Effector CD8-positive, alpha-beta T cell (primary cell): ENCODE data around the gene RSPO4.
"Not testable (repeated sequence)": the region's sequence is repeated elsewhere in the genome, so short reads cannot be mapped to it uniquely, and the experiment has no call there.

Experiments used
- DNase-seq: peaks from one replicate; lab custom pipeline; 2025; lab: John Stamatoyannopoulos, UW
- total RNA-seq, 4 experiments: gene quantifications; one replicate each; lab custom pipeline; 2026; lab: John Stamatoyannopoulos, UW

Gene RSPO4
- total RNA-seq = 0 to 0.37 (median 0.13) reads per million in 4 experiments

DNA sequence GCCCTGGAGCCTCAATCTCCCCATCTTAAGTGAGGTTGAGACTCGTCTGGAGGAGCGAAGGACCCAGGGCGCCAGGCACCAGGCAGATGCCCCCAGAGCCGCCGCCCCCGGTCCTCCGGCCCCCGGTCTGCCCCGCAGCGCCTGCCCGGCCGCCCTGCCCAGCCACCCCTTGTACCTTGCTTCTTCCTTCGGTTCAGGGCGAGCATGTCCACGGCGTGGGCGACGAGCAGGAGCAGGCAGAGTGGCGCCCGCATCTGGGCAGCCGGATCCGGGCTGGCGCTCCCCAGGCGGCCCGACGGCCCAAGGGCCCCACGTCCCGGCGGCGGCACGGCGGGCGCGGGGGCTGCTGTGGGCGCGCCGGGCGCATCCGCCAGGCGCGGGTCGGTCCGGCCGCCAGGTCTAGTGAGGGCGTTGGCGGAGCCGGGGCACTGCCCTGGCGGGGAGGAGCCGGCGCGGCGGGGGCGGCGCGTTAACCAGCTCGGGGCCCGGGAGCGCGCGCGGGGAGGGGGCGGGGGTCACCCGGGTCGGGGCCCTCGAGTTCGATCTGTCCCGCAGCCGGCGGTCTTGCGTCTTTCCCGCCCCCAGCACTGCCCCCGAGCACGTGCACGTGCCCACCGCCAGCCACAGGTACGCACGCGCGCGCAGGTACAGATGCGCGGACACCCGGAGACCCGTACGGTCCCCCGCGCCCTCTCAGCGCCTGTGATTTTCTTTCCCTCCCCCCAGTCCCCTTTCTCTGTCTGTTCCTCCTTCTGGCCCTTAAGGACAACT is at the start of gene RSPO4:
TSS of gene RSPO4 (minus strand) at position 401 of the 771 bp plus-strand sequence. CDS start at position 254, 147 bp downstream.
- DNase-seq = no peak

DNA sequence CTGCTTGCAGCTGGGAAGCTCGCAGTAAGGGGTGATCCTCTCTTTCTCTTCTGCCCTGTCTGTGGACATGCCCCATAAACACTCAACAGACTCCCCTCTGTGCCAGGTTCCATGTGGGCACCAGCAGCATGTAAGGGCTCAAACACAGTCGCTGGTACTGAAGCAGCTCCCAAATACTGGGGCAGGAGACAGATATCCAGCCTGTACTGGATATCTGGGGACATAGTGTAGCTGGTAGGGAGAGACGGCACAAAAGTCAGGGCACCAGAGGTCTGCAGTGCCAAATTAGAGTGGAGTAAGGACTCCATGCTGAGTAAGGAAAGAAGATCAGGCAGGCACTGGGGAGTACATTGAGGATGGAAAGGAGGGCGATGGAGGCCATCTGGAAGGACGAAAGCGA is 48.3 kb upstream of the RSPO4 start:
- DNase-seq = no peak

DNA sequence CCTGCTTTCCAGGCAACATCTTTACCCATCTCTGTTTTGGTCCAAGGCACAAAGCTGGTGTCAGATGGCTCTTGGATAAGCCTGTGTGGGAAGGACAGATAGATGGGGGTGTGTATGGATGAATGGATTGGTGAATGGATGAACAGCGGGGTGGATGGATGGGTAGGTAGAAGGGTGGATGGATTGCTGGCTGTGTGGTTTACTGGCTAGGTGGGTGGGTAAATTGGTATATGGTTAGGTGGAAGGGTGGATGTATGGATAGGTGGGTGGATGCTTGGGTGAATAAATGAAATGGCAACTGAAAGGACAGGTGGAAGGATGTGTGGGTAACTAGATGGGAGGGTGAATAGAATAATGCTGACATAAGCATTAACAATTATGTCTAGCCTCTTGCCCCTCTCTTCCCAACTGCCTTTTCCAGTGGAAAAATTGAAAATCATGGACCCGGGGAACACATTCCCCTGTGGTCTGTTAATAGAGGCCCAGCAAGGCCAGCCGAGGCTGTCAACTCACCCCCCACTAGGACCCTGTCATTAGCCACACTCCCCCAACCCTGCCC is 43.8 kb upstream of the RSPO4 start:
- no peak for DNase-seq

DNA sequence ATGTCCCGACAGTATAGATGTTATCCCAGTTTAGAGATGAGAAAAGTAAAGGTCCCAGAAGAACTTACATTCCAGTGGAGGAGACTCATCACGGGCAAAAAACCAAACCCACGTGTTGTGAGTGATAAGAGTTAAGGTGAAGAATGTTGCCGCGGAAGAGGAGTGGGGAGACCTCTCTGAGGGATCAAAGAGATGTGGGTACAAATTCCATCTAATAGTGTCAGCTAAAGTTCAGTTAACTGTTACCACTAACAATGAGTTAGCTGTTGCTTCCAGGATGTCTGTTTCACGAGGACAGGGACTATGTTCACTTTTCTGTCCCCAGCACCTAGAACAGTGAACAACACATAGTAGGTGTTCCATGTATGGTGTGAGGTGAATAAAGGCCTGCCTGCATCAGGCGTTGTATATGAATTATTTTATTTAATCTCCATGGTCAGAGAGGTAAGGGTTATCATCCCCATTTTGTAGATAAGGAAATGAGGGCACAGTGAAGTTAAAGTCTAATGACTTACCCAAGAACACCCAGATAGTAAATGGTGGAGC is 39.8 kb upstream of the RSPO4 start:
- no peak for DNase-seq

DNA sequence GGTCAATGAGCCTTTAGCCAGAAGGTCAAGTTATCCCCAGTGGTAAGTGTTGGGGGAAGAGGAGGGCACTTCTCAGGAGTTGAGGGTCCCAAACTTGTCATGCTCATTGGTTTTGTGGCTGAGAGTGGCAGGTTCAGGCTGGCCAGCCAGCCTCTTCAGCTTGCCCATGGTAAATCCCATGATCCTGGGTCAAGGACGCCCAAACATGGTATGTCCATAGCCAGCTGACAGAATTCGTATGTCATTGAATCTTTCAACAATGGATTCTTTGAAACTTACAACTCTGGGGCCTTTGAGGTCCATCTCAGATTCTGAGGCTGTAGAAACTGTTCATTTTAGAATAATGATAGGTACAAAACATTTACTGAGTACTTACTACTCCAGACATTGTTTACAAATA is 36.1 kb upstream of the RSPO4 start:
- DNase-seq = no peak

DNA sequence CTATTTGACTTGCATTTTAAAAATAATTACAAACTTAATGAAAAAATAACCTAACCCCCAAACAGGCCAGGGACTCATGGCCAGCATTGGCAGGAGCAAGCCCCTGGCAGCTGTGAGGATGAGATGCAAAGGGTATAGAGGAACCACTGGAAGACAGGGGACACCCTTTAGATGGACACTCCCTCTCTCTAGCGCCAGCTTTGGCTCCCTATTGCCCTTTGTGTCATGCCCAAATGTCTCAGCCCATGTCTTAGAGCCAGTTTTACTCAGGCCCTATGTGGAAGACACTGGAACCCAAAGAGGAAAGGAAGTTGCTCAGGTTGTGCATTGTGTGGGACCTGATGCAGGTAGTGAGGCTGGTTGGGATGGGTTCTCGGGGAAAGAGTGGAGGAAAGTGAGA is 34.9 kb upstream of the RSPO4 start:
- DNase-seq = no peak

DNA sequence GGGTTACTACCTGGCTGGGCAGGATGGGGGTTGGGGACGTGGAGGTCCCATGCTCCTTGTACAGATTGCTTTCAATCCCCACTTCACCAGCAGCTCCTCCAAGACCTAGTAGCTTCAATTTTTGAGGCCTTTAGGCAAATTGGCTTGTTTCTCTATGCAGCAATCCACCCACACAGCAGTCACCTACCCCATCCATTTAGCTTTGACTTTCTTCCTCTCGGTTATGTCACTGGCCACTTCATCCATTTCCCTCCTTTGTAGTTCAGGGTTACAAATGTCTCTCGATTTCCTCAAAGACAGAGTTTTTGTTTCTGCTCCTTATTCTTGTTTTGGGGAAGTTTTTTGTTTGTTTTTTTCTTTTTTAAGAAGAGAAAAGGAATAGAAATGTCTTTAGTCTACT is 33.4 kb upstream of the RSPO4 start:
- no peak for DNase-seq

DNA sequence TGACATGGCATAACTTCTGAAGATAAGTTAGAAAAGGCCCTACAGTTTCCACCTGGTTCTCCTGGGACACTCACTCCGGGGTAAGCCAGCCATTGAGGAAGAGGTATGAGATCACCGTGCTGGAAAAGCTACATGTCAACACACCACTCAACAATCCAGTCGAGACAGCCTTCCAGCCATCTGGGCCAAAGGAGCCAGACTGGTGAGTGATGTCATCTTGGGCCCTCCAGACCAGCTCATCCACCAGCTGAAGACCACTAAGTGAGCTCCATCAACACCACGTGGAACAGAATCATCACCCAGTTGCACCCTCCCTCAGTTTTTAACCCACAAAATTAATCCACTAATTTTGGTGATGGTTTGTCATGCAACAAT is 32.3 kb upstream of the RSPO4 start:
- DNase-seq = no peak

DNA sequence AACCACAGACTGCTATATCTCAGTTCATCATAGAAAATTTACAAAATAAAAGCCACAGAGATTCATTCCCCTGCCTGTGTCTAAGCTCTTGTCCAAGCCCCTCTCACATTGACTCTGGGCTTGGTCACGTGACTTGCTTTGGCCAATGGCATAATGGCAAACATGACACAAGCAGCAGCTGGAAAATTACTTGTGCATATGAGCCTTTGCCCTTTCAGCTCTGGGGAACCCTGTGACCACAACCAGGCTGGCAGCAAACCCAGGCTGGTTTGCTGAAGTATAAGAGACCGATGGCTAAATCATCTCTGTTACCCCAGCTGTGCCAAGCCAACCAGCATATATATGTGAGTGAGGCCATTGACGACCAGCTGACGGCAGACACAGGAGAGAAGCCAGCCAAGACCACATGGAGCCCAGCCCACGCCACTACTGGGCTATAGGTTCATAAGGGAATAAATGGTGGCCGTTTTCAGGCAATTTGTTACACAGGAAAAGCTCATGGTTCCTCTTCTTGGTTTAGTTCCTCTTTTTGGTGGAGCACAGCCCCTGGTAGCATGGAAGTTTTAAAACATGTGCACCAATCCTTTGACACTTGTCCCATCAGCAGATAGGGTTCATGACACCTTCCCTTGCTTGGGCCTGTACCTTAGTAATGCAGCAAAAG is 31.8 kb upstream of the RSPO4 start:
- no peak for DNase-seq

DNA sequence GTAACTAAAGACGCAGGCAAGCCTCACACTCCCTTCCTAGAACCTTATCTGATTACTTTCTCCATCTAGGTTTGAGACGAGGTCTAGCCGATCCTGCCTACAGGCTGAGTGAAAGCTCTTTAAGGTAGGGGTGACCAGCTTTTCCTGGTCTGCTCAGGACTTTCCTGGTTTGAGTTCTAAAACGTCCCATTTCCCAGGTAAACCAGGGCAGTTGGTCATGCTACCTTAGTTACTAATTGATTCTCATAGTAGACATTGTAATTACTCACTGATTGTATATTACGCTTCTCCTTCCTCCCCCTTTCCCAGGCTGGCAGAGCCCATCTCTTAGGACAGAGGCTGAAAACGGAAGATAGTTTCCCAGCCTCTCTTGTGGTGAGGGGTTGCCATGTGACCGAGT is 27.9 kb upstream of the RSPO4 start:
- DNase-seq = no peak

DNA sequence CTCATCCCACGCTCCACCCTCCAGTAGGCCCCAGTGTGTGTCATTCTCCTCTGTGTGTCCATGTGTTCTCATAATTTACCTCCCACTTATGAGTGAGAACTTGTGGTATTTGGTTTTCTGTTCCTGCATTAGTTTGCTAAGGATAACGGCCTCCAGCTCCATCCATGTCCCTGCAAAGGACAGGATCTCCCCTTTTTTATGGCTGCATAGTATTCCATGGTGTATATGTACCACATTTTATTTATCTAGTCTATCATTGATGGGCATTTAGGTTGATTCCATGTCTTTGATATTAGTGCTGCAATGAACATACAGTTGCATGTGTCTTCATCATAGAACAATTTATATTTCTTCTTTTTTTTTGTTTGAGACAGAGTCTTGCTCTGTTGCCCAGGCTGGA is 24.1 kb upstream of the RSPO4 start:
- DNase-seq = not testable (repeated sequence)

DNA sequence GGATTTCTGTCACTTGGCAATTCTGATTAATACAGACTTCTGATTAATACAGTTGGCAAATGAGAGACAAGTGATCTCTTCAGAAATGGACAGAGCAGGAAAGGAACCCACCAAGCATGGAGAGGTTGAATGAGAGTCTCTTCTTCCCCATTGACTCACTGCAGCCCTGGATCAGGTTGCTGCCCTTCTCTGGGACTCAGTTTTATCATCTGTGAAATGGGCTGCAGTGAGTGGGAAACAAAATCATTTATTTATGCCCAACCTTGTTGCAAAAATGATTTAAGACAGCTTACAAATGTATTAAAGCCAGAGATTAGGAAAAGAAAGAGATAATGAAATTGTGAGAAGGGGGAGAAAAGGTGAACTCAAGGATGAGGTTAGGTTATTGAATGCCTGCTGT is 20.8 kb upstream of the RSPO4 start:
- no peak for DNase-seq

DNA sequence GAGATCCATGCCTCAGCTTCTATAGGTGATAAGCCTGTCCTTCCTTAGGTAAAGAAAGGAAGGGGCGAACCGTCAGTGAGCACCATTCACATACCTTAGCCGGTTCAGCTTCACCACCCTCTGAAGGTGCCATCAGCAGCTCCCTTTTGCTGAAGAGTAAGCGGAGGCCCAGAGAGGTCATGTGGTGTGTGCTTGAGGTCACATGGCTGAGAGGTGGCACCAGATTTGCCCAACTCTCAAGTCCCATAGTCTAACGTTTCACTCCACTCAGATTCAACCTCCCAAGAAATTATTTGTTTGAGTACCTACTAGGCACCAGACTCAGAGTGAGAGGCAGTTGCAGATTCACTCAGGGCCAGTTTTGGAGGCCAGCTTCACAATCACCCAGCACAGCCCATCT is 18.5 kb upstream of the RSPO4 start:
- no peak for DNase-seq

DNA sequence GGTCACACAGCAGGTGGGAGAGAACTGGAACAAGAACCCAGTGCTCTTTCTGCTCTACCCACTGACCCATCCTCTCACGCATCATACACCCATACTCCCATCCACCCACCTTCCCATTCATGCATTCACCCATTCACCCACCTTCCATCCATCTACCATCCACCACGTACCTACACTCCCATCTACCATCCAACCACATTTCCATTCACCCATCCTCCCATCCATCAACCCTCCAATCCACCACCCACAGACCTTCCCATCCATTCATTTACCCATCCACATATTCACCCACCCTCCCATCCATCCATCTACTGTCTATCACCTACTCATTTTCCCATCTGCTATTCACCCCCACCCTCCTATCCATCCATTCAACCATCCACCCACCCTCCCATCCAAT is 17.2 kb upstream of the RSPO4 start:
- DNase-seq = no peak

DNA sequence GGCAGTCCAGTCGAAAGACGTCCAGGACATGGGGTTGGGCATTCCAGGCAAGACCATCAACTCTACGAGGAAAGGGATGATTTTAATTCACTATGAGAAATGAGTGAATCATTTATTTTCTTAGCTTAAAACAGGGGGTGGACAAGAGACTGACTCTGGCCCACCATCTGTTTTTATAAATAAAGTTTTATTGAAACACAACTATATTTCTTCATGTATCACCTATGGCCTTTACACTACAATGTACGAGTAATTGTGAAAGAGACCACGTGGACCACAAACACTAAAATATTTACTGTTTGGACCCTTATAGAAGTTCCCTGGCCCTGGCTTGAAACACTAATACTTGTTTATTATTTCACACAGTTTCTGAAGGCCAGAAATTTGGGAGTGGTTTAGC is 15.6 kb upstream of the RSPO4 start:
- no peak for DNase-seq

DNA sequence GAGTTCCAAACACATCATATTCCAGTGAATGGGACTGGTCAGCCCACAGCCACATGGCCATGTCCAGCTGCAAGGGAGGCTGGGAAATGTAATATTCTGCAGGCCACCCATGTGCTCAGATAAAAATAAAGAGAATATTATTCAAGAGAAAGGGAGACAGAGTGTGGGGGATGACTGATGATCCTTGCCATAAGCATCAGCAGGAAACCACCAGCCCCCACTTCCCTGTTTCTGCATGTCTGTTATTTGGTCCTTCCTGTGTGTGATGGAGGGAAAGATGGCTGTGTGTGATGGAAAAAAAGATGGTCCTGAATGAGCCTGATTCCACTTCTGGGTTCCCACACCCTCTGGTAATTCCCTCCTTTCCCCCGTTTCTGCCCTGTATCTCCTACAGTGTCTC is 13.1 kb upstream of the RSPO4 start:
- no peak for DNase-seq

DNA sequence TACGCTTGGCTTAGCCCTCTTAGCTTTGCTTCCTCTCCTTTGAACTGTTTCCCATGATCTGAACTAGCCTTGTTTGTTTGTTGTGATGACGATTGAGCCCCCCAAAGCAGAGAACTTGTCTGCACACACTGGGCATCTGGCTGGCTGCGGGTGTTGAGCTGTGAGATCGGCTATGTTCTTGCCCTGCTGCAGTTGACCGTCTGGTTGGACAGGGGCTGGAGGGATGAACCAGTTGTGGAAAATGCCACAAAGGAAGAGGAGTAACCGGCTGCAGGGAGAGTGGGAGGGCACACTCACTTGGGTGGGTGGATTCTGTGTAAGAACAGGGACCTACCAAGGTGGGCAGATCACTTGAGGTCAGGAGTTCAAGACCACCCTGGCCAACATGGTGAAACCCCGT is 12.4 kb upstream of the RSPO4 start:
- no peak for DNase-seq

DNA sequence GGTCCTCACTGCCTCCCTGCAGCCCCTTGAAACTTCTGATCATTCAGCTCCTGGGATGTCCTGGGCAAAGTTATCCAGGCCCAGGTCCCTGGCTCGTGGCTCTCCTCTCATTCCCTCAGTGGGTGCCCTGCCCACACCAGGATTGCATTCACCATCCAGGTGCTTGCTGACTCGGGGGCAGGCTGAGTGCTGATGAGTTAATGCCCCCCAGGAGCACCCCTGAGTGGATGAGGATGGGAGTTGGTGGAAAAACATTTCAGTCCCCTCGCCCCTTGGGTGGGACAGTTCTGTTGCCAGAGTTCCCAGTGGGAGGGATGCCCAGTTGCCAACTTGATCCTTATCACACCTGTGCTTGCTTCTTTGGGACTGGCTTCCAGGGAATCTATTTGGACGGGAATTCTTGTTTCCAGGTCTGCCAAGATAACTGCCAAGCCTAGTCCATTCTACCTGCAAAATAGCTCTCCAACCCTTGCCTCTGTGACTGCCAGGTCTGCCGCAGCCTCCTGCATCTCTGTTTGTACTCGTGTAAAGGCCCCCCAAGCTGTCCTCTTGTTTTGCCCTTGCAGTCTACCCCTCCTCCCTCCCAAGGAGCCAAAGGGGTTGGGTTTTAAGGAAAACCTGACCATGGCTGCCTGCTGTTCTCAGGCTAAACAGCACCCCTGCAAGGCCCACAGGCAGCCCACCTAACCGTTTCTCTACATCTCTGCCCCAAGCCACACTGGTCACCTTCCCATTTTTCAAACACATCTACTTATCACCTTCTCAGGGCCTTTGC is 11.6 kb upstream of the RSPO4 start:
- no peak for DNase-seq

DNA sequence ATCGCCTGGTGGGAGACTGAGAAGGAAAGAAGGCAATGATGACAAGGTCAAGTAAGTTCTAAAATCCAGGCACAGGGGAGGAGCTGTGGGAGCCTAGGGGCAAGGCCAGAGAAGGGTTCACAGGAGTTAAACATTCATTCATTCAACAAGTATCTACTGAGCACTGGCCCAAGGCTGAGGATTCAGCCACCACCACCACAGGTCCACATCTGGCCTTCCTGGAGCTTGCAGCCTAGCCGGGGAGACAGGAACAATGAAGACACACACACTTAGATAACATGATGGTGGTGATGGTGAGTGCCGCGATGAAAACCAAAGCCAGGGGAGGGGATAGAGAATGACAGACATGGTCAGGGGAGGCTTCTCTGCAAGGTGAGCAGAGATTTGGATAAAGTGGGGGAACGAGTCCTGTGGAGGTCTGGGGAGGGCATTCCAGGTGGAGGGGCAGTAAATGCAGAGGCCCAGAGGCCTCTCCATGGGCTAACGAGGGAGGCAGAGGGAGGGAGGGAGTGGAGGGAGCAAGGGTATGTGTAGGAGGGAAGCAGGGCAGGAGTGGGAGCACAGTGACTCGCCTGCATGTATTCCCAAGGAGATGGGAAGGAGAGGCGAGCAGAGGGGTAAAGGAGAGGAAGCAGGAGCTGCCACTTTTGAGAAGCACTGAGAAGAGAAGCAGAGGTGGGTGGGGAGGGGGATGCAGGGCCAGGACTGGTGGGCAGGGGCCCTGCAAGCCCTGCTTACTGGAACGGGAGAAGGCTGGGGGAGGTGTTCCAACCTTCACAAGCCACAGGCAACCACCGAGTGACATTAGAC is 10.5 kb upstream of the RSPO4 start:
- DNase-seq = no peak

DNA sequence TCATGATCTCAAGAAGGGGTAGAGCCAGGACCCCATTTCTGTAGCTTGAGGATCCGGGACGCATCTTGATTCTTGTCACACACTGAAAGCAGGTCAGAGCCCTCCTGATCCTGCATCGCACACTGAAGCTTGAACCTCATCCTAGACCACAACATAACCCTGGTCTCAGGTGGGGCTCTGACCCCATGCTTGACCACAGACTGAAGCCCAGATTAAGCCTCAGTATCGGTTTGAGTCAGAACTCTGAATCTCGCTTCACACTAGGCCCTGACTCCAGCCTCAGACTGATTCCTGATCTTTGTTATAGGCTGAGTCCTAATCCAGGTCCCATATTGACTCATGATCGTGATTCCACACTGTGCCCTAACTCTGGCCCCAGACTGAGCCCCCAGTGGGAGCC is 8.5 kb upstream of the RSPO4 start:
- DNase-seq = no peak

DNA sequence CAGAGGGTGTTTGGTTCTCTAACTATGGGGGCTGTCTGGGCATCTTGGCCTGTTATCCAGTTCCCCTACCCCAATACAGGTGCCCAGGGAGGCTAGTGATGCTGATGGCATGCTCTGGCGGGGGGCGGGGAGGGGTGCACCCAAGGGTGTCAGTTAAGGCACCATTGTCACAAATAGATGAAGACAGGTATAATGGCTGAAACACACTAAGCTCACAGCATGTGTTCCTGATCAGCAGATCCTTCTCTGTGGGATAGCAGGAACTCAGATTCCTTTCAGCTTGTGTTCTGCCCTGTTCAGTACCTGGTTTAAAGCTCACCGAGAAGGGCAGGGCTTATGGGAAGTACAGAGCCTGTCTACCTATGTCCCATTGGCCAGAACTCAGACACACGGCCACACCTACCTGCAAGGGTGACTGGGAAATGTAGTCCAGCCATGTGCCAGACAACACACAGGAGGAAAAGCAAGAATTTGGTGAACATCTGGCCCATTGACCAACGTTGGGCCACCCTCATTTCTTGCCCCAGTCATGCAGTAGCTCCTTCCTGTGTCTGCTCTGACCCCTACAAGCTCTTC is 3.4 kb upstream of the RSPO4 start:
- no peak for DNase-seq
